Ovary (tissue), 3 donors: ENCODE data around the gene FLNB.

Source experiments
- CTCF ChIP-seq, 3 donors: fragments of 450-650 bp in 2 of 3; fragments of 200-600 bp in 1 of 3; IDR thresholded peaks; one replicate each; pipeline versions ENCODE4 v1.5.1 to v1.8.0; 2016 to 2022; ENCODE audit warnings: antibody characterized with exemption in 3 of 3, mild to moderate bottlenecking in 1 of 3
- EP300 ChIP-seq: sonication (generic); formaldehyde crosslinking; IDR thresholded peaks from one replicate; pipeline ENCODE4 v1.6.1; 2017; ENCODE audit warnings: antibody characterized with exemption
- POLR2A ChIP-seq: fragments of 450-650 bp; IDR thresholded peaks from one replicate; pipeline ENCODE4 v1.6.1; 2017; ENCODE audit warnings: antibody characterized with exemption, mild to moderate bottlenecking, moderate library complexity
- donor health status: DM: no; HTN: no; CAD: no.

- TF ChIP-seq CTCF (IDR thresholded peaks at IDR 0.05) (no peak), POLR2A (no peak), EP300 (no peak)
Measured at GRCh38 chr3:57960174-57960505, 48.1 kb upstream of the FLNB start.
